ENCODE measurements around the gene DCST2. TPM values are rescaled to one million over a fixed set of nuclear protein-coding genes. Genes with fewer than 3 reads are reported as not detected.
A peak's percentile ranks its signal among the peaks of the same experiment; 100 is the strongest.

The DCST2 gene
- polyA plus RNA-seq, 2 of the 4 experiments (the other 2 are of a cell fraction), result 0.23 to 1.0 TPM

GRCh38 chr1:155004352-155005075 is 29.1 kb downstream of the DCST2 start:
- Histone ChIP-seq H3K4me3 (peak overlapping the region; percentile 80), H3K4me1 (peaks cover 60% of the 10 kb centered on the region), H3K9me3 (no peaks in the 10 kb centered on the region), H3K27ac (peak overlapping the region; percentile 98 to 100), H3K4me2 (peak overlapping the region; percentile 88)
- DNase-seq (ENCODE audit: low read depth in 1 of 2, low spot score in 1 of 2) (no peak), FAIRE-seq (no peak), ATAC-seq (no peak)
- 9% methylated on average over 5 of the region's 5 CpGs for WGBS (ENCODE audit: missing lambda C conversion rate)
- TF ChIP-seq HMGXB4 (CRISPR knock-in tag; IDR thresholded peaks at IDR 0.05; ENCODE audit: borderline replicate concordance) (no peak), JUNB (IDR thresholded peaks at IDR 0.05) (no peak), TP53 (CRISPR knock-in tag; IDR thresholded peaks at IDR 0.05) (no peak), RARB (CRISPR knock-in tag; IDR thresholded peaks at IDR 0.05) (no peak), BHLHE40 (IDR thresholded peaks at IDR 0.05; ENCODE audit: low read depth, low read length) (no peak), HOXB5 (CRISPR knock-in tag; IDR thresholded peaks at IDR 0.05) (no peak), HES2 (IDR thresholded peaks at IDR 0.05) (no peak), MAZ (IDR thresholded peaks at IDR 0.05; ENCODE audit: borderline replicate concordance, low read depth, low read length) (no peak), USF2 (IDR thresholded peaks at IDR 0.05) (no peak), ZSCAN20 (CRISPR knock-in tag; IDR thresholded peaks at IDR 0.05) (no peak), ZFP36 (IDR thresholded peaks at IDR 0.05; ENCODE audit: borderline replicate concordance, partially characterized antibody) (no peak), KDM5A (IDR thresholded peaks at IDR 0.05) (no peak), ZNF302 (CRISPR knock-in tag; IDR thresholded peaks at IDR 0.05) (no peak), CEBPB (IDR thresholded peaks at IDR 0.05) (no peak), MAX (IDR thresholded peaks at IDR 0.05) (no peak), RNF2 (IDR thresholded peaks at IDR 0.05; ENCODE audit: borderline replicate concordance, low read depth) (no peak), RCOR1 (IDR thresholded peaks at IDR 0.05; ENCODE audit: low read depth, low read length) (no peak), NFE2L2 (conservative IDR thresholded peaks at IDR 0.05; ENCODE audit: low read length) (no peak), CTCF (IDR thresholded peaks at IDR 0.05) (no peak)
- ChIA-PET POLR2A (interaction anchor here (1.3 to 3.1 kb wide), 6 partner anchors 12 to 80 kb away, joined by 3 to 14 read pairs (median 4); partner anchors contain the start of genes ADAM15 and SHC1), CTCF (no interaction called here)

GRCh38 chr1:155003766-155004351 is 29.7 kb downstream of the DCST2 start:
- Histone ChIP-seq H3K9me3 (no peaks in the 10 kb centered on the region), H3K4me3 (peak overlapping the region; percentile 80), H3K4me2 (peak overlapping the region; percentile 88), H3K27ac (peak overlapping the region; percentile 98 to 100), H3K4me1 (peaks cover 60% of the 10 kb centered on the region)
- ChIA-PET CTCF (no interaction called here), POLR2A (interaction anchor here (1.3 to 3.1 kb wide), 6 partner anchors 13 to 81 kb away, joined by 3 to 14 read pairs (median 4); partner anchors contain the start of genes ADAM15 and SHC1)
- 7% methylated on average over 12 of the region's 34 CpGs for WGBS (ENCODE audit: missing lambda C conversion rate)
- DNase-seq (ENCODE audit: low read depth in 1 of 2, low spot score in 1 of 2), result peak in 1 of 2 experiments; percentile 85
- ATAC-seq, result peak; percentile 10 to 26; a peak in 5 of 6 replicates
- FAIRE-seq, result no peak
- TF ChIP-seq NFE2L2 (conservative IDR thresholded peaks at IDR 0.05; ENCODE audit: low read length), result no peak
- TF ChIP-seq NPAS2 (CRISPR knock-in tag; IDR thresholded peaks at IDR 0.05; ENCODE audit: borderline replicate concordance), result no peak
- no peak for TF ChIP-seq RARB (CRISPR knock-in tag; IDR thresholded peaks at IDR 0.05)
- TF ChIP-seq REST (IDR thresholded peaks at IDR 0.05), result no peak
- no peak for TF ChIP-seq KDM5A (IDR thresholded peaks at IDR 0.05)
- no peak for TF ChIP-seq HDAC2 (IDR thresholded peaks at IDR 0.05)
- no peak for TF ChIP-seq CEBPB (IDR thresholded peaks at IDR 0.05)
- TF ChIP-seq JUN (IDR thresholded peaks at IDR 0.05), result peak in 1 of 2 experiments; percentile 95; a peak in 4 of 5 replicates
- TF ChIP-seq HEYL (CRISPR knock-in tag; IDR thresholded peaks at IDR 0.05), result no peak
- TF ChIP-seq BCL3 (IDR thresholded peaks at IDR 0.05), result peak; percentile 81; the same call in 2 of the 3 replicates
- no peak for TF ChIP-seq TP53 (CRISPR knock-in tag; IDR thresholded peaks at IDR 0.05)
- TF ChIP-seq RFX5 (IDR thresholded peaks at IDR 0.05), result no peak

All from A549 (cell line).